Activated naive CD4-positive, alpha-beta T cell (primary cell): ENCODE data around the gene LIMD2.
"Not testable (repeated sequence)": the region's sequence is repeated elsewhere in the genome, so short reads cannot be mapped to it uniquely, and the experiment has no call there.

Experiments
- DNase-seq, 4 experiments: peaks; one replicate each; lab custom pipeline; 2025; lab: John Stamatoyannopoulos, UW

LIMD2 gene

DNA sequence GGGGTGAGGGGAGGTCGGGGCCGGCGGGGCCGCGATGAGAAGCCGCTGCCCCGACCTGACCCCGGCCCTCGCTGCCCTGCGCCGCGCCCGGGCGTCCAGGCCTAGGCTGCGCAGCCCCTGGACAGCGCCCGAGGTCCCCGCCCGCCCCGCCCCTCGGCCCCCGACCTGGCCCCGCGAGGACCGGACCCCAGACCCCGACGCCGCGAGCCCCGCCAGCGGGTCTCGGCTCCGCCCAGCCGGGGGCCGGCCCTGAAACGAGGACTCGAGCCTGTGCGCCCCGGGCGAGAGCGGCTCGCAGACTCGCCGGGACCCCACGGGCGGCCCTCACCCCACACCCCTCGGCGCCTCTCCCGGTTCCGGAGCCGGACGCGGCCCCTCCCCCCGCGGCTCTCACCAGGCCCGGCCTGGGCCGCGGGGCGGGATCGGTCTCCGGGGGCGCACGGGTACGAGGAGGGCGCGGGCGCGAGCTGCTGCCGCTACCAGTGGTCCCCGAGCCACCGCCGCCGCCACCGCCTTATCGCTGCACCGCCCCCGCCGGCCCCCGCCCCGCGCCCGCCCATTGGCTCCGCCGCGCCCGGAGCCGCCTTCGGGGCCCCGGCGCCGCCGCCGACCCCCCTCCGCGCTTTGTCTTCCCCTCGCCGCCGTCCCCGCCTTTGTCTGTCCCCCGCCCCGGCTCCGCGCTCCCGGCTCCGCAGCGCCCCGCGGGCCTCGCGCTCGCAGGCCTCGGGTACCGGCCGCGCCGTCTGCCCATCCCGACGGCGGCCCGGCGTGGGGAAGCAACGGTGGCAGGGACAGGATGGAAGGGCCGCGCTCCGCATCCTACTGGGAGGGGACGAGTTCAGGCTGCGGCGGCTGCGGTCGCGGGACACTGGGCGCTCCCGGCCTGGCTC, at the start of gene LIMD2:
Gene LIMD2 (minus strand): TSS at position 488 of the 890 bp plus-strand sequence. CDS start 827 bp downstream, outside the sequence.
- DNase-seq, result peak; percentile 49 to 94 (median 76)

GRCh38 chr17:63741408-63742173, 41.7 kb upstream of the LIMD2 start, which contains the start of gene STRADA:
Gene STRADA (minus strand): TSS chr17:63741799. CDS start chr17:63728369, 13,430 bp downstream.
- DNase-seq, result peak; percentile 97 to 99 (median 98)

GRCh38 chr17:63741143-63741407, 41.1 kb upstream of the LIMD2 start:
- no peak for DNase-seq

DNA sequence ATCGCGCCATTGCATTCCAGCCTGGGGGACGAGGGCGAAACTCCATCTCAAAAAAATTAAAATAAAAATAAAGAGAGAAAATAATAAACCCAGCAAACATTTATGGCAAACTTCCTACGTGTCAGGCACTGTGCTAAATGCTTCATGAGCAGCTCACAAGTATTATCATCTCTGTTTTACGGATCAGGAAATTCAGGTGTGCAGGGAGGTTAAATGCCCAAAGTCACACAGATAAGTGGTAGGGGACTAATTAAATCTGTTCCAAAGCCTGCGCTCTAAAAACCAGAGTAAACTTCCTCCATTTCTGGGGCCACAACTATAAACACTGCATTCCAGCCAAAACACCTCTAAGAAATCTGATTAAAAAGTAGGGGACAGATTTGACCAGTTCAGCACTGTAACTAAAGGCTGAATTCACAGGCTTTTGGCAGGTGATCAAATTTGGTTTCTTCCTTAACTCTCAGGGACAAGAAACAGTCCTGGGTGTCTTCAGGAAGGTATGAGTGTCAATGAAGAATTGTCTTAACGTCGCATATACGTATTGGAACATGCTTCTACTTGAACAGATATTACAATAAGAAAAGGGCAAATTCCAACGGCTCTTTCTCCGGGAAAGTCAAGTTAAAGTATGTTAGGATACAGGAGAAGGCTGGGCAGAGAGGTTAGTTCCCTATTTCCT, 40.7 kb upstream of the LIMD2 start:
- DNase-seq, result no peak

DNA sequence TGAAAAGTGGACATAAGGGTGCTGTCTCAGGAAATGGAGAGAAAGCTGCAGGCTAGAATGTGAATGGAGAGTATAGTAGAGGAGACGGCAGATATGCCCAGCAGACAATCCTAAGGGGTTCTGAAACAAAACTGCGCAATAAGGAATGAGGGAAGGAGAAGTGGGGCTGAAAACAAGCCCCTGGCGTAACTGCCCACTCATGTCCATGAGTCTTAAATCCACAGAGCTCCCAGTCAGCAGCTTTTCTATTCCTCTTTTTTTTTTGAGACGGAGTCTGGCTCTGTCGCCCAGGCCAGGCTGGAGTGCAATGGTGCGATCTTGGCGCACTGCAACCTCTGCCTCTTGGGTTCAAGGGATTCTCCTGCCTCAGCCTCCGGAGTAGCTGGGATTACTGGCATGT, 35.8 kb upstream of the LIMD2 start:
- no peak for DNase-seq

GRCh38 chr17:63722403-63722802, 22.5 kb upstream of the LIMD2 start:
- no peak for DNase-seq

DNA sequence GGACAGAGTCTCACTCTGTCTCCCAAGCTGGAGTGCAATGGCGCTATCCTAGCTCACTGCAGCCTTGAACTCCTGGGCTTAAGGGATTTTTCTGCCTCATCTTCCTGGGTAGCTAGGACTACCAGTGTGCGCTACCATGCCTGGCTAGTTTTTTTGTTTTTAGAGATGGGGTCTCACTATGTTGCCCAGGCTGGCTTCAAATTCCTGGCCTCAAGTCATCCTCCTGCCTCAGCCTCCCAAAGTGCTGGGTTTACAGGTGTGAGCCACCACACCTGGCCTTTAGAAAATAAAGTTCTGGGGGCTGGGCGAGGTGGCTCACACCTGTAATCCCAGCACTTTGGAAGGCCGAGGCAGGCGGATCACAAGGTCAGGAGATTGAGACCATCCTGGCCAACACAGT, 20.3 kb upstream of the LIMD2 start:
- not testable (repeated sequence) for DNase-seq

DNA sequence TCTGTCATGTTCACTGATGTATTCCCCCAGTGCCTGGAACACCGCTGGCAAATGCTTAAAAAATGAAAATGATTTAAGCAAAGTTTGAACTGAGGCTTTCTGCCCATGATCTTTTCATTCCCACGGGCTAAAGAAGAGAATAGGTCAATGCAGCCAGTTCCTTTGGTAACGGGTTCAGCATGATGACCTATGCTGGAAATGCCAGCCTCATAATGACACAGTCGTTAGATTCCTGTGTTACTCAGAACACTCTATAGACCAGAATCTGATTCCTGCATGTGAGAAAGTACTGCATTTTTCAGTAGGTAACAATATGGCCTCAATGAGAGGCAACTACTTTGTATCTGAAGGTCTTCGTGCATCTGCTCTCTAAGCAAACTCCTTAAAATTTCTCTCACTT, 19.1 kb upstream of the LIMD2 start:
- DNase-seq, result no peak

DNA sequence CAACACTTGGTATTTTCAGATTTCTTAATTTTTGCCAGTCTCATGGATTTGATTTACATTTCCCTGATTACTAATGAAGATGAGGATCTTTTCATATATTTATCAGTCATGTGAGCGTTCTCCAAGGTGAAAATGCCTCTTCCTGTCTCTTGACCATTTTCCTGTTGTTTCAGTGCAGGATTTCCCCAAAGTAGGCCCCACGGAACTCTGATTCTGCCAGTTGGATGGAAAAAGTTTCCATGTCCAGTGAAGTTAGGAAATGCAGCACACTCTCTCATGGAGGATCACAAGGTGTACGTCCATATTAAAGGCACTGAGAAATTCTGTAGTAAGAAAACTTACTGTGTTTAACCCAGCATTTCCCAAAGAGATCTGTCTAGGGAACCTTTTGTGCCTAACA, 16.5 kb upstream of the LIMD2 start:
- DNase-seq, result no peak

- no peak for DNase-seq
Measured at GRCh38 chr17:63714550-63715277, 14.8 kb upstream of the LIMD2 start.

DNA sequence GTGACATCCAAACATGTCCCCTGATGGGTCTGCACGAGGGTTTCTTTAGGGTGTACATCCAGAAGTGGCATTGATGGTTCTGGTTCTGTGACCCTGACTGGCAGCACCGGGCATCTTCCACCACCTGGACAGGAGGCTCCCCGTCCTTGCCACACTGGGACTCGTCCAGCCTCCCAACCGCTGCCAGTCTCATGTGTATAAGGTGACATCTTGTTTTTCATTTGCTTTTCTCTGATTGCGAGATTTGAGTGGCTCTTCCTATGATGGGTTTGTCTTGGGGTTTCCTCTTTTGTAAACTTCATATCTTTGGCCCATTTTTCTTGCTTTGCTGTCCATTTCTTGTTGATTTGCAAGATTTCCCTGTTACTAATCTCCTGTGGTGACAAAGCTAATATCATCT, 9.2 kb upstream of the LIMD2 start:
- DNase-seq, result no peak

DNA sequence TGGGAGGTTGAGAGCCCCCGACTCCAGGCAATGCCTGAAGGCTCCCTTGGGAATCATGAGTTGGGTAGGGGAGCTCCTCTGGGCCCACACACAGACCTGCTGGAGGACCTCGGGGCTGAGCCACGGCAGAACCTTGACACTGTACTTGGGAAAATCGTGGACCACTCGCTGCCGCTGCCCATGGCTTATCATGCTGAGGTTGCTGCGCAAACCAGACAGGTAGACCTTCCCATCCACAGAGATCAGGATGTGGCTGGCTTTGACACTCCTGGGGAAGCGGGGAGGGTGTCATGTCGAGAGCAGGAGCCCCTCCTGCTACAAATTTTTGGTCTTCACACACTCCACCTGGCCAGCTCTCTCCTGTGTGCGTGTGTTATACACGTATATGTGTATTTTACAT, 7.2 kb upstream of the LIMD2 start:
- no peak for DNase-seq

GRCh38 chr17:63706336-63707082, 6.6 kb upstream of the LIMD2 start:
- DNase-seq, result no peak

- no peak for DNase-seq
Measured at GRCh38 chr17:63705657-63706056, 5.7 kb upstream of the LIMD2 start.

GRCh38 chr17:63704836-63705235, 4.9 kb upstream of the LIMD2 start:
- DNase-seq, result no peak

GRCh38 chr17:63704259-63704576, 4.3 kb upstream of the LIMD2 start:
- no peak for DNase-seq

DNA sequence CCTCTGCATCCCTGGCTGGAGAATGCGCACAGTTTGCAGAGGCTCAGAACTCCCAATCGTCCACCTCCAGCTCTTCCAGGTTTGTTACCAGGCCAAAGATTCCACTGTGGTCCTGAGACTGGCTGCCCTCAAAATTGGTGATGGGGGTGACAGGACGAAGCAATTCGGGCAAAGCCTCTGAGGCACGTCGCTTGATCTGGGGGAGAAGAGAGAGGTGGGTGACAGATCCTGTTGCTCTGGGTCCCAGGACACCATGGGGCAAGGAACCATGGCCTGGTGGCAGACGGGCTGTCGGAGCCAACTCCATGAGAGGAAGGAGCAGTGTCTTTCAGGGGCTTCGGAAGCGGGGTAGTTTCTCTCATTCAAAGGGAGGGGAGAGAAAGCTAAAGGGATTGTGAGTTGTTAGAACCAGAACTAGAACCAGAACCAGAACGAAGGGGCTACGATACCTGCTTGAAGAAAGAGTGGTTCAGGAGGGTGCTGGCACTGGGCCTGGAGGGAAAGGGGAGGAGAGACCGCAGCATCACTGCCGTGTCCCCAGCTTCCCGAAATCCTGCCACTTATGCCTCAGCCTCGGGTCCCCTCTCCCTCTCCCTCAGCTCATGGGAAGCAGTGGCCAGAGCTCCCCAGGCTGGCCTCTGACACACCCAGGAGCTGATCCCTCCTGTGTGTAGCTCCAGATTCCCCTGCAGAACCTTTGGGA, 3.8 kb upstream of the LIMD2 start:
- no peak for DNase-seq

DNA sequence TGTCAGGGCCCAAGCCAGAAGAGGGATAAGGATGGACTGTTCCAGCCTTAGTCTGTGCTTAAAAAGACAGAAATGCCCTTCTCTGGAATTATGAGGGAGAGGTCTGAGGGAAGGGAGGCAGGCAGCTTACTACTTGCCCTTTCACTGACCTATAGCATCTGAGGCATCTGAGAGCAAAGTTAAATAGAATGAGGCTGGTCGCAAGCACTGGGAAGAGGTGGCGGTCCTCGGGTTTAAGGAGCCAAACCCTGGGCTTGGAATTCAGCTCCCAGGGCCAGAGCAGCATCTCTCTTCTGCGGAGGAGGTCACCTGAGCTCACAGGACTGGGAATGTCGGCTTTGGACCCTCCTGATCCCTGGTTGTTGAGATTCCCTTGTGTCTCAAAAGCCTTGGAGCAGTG, 3.1 kb upstream of the LIMD2 start:
- no peak for DNase-seq

DNA sequence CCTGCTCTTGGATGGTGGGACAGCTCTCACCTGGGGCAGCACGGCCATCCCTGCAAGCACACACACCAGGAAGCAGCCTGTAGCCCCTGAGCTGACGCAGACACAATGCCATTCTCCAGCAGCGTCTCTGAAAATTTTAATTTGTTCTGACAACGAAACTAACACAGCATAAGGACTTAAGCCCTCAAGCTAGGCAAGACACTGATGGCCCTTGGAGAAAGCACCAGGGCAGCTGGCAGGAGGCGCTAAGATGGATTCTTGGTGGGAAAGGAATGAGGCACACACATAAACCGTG, 2.7 kb upstream of the LIMD2 start:
- no peak for DNase-seq

DNA sequence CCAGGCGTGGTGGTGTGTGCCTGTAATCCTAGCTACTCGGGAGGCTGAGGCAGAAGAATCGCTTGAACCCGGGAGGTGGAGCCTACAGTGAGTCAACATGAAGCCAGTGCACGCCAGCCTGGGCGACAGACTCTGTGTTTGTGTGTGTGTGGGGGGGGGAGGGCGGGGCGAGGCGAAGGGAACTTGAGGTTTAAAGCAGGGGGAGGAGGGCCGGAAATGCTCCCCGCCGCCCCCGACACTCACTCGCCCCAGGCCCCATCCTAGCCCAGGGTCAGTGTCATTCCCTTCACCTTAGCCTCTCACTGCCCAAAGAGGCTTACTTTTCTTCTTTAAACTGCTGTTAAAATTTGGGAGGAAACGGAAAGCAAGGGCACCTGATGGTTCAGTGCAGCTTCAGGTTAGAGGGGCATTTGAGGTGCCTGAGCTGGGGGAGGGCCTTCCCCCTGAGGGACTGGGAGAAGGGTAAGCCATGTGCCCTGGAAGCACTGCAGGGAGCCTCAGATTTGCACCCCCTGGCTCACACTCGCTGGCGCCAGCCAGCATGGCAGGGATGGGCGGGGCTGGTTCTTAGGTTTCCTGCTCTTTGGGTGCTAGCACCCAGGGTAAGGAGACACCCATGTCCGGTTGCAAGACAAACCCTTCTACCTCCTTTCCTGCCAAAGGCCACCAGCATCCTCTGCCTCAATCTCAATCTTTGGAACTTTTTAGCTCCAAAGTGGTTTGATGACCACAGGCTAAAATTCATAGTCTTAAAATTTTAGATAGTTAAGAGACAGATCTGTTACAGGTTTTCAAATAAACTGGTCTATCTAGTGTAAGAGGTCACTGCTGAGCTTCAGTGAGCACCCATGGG, 2.2 kb upstream of the LIMD2 start:
- DNase-seq, result peak; percentile 28 to 77 (median 56)
